ENCODE data around the gene ULK3. TPM values are rescaled to one million over a fixed set of nuclear protein-coding genes. Genes with fewer than 3 reads are reported as not detected.

Gene ULK3
- polyA plus RNA-seq, 2 donors, result 68.8 to 143 TPM

GRCh38 chr15:74808078-74808839 lies 34.7 kb downstream of the ULK3 start:
- peak overlapping the region in 1 of 2 donors; percentile 47 for H3K27ac ChIP-seq (ENCODE audit: low read depth in 2 of 2, low read length in 1 of 2)
- H3K36me3 ChIP-seq (ENCODE audit: control insufficient read depth in 2 of 2, insufficient read depth in 2 of 2, low read length in 1 of 2), result peaks cover 0 to 7% of the 10 kb centered on the region in 2 donors
- peaks cover 4 to 8% of the 10 kb centered on the region in 2 donors for H3K4me1 ChIP-seq (ENCODE audit: control insufficient read depth in 2 of 2, insufficient read depth in 2 of 2, low read length in 1 of 2)
- H3K4me3 ChIP-seq (ENCODE audit: low read depth in 1 of 2, low read length in 2 of 2), result no peak overlapping the region
- 54 to 56% methylated on average over 18 of the region's 18 CpGs for whole genome bisulfite sequencing, 2 donors
- no peaks in the 10 kb centered on the region for H3K9me3 ChIP-seq (ENCODE audit: control insufficient read depth in 2 of 2, insufficient read depth in 1 of 2, low read depth in 1 of 2, low read length in 1 of 2)
- no peaks in the 10 kb centered on the region for H3K27me3 ChIP-seq (ENCODE audit: control insufficient read depth in 1 of 2, insufficient read depth in 2 of 2, low read length in 2 of 2)

GRCh38 chr15:74807282-74807681 lies 35.7 kb downstream of the ULK3 start:
- H3K9me3 ChIP-seq (ENCODE audit: control insufficient read depth in 2 of 2, insufficient read depth in 1 of 2, low read depth in 1 of 2, low read length in 1 of 2), result no peaks in the 10 kb centered on the region
- no peaks in the 10 kb centered on the region for H3K27me3 ChIP-seq (ENCODE audit: control insufficient read depth in 1 of 2, insufficient read depth in 2 of 2, low read length in 2 of 2)
- peaks cover 2 to 16% of the 10 kb centered on the region in 2 donors for H3K36me3 ChIP-seq (ENCODE audit: control insufficient read depth in 2 of 2, insufficient read depth in 2 of 2, low read length in 1 of 2)
- no peak overlapping the region for H3K4me3 ChIP-seq (ENCODE audit: low read depth in 1 of 2, low read length in 2 of 2)
- H3K27ac ChIP-seq (ENCODE audit: low read depth in 2 of 2, low read length in 1 of 2), result peak overlapping the region in 1 of 2 donors; percentile 17
- H3K4me1 ChIP-seq (ENCODE audit: control insufficient read depth in 2 of 2, insufficient read depth in 2 of 2, low read length in 1 of 2), result peaks cover 4 to 8% of the 10 kb centered on the region in 2 donors
- 56 to 61% methylated on average over 5 of the region's 5 CpGs for WGBS, 2 donors

- Histone ChIP-seq H3K36me3 (ENCODE audit: control insufficient read depth in 2 of 2, insufficient read depth in 2 of 2, low read length in 1 of 2) (peaks cover 7 to 32% of the 10 kb centered on the region in 2 donors), H3K27me3 (ENCODE audit: control insufficient read depth in 1 of 2, insufficient read depth in 2 of 2, low read length in 2 of 2) (no peaks in the 10 kb centered on the region), H3K9me3 (ENCODE audit: control insufficient read depth in 2 of 2, insufficient read depth in 1 of 2, low read depth in 1 of 2, low read length in 1 of 2) (no peaks in the 10 kb centered on the region), H3K27ac (ENCODE audit: low read depth in 2 of 2, low read length in 1 of 2) (no peak overlapping the region), H3K4me3 (ENCODE audit: low read depth in 1 of 2, low read length in 2 of 2) (no peak overlapping the region), H3K4me1 (ENCODE audit: control insufficient read depth in 2 of 2, insufficient read depth in 2 of 2, low read length in 1 of 2) (peaks cover 4 to 13% of the 10 kb centered on the region in 2 donors)
- 73 to 76% methylated on average over 6 of the region's 6 CpGs for WGBS, 2 donors
Observed at GRCh38 chr15:74804935-74805334, 38.0 kb downstream of the ULK3 start.

GRCh38 chr15:74802862-74803447 lies 40.0 kb downstream of the ULK3 start:
- WGBS, 2 donors, result 88 to 91% methylated on average over 31 of the region's 31 CpGs
- peaks cover 14 to 50% of the 10 kb centered on the region in 2 donors for H3K36me3 ChIP-seq (ENCODE audit: control insufficient read depth in 2 of 2, insufficient read depth in 2 of 2, low read length in 1 of 2)

GRCh38 chr15:74802290-74802689 lies 40.7 kb downstream of the ULK3 start:
- Histone ChIP-seq H3K9me3 (ENCODE audit: control insufficient read depth in 2 of 2, insufficient read depth in 1 of 2, low read depth in 1 of 2, low read length in 1 of 2) (no peaks in the 10 kb centered on the region), H3K4me1 (ENCODE audit: control insufficient read depth in 2 of 2, insufficient read depth in 2 of 2, low read length in 1 of 2) (peaks cover 3 to 26% of the 10 kb centered on the region in 2 donors), H3K4me3 (ENCODE audit: low read depth in 1 of 2, low read length in 2 of 2) (no peak overlapping the region), H3K27me3 (ENCODE audit: control insufficient read depth in 1 of 2, insufficient read depth in 2 of 2, low read length in 2 of 2) (no peaks in the 10 kb centered on the region), H3K36me3 (ENCODE audit: control insufficient read depth in 2 of 2, insufficient read depth in 2 of 2, low read length in 1 of 2) (peaks cover 14 to 53% of the 10 kb centered on the region in 2 donors), H3K27ac (ENCODE audit: low read depth in 2 of 2, low read length in 1 of 2) (no peak overlapping the region)
- 91 to 92% methylated on average over 20 of the region's 20 CpGs for WGBS, 2 donors

More at GRCh38 chr15:74802862-74803447, 40.0 kb downstream of the ULK3 start:
- no peaks in the 10 kb centered on the region for H3K9me3 ChIP-seq (ENCODE audit: control insufficient read depth in 2 of 2, insufficient read depth in 1 of 2, low read depth in 1 of 2, low read length in 1 of 2)
- H3K27me3 ChIP-seq (ENCODE audit: control insufficient read depth in 1 of 2, insufficient read depth in 2 of 2, low read length in 2 of 2), result no peaks in the 10 kb centered on the region
- no peak overlapping the region for H3K27ac ChIP-seq (ENCODE audit: low read depth in 2 of 2, low read length in 1 of 2)
- H3K4me1 ChIP-seq (ENCODE audit: control insufficient read depth in 2 of 2, insufficient read depth in 2 of 2, low read length in 1 of 2), result peaks cover 4 to 26% of the 10 kb centered on the region in 2 donors
- H3K4me3 ChIP-seq (ENCODE audit: low read depth in 1 of 2, low read length in 2 of 2), result no peak overlapping the region

- Histone ChIP-seq H3K4me3 (ENCODE audit: low read depth in 1 of 2, low read length in 2 of 2) (no peak overlapping the region), H3K27me3 (ENCODE audit: control insufficient read depth in 1 of 2, insufficient read depth in 2 of 2, low read length in 2 of 2) (no peaks in the 10 kb centered on the region), H3K9me3 (ENCODE audit: control insufficient read depth in 2 of 2, insufficient read depth in 1 of 2, low read depth in 1 of 2, low read length in 1 of 2) (no peaks in the 10 kb centered on the region), H3K36me3 (ENCODE audit: control insufficient read depth in 2 of 2, insufficient read depth in 2 of 2, low read length in 1 of 2) (peaks cover 14 to 53% of the 10 kb centered on the region in 2 donors), H3K4me1 (ENCODE audit: control insufficient read depth in 2 of 2, insufficient read depth in 2 of 2, low read length in 1 of 2) (peaks cover 3 to 26% of the 10 kb centered on the region in 2 donors), H3K27ac (ENCODE audit: low read depth in 2 of 2, low read length in 1 of 2) (peak overlapping the region in 1 of 2 donors; percentile 27)
- WGBS, 2 donors, result 85 to 86% methylated on average over 18 of the region's 18 CpGs
Observed at GRCh38 chr15:74801311-74801997, 41.5 kb downstream of the ULK3 start.

GRCh38 chr15:74800559-74801094 lies 42.3 kb downstream of the ULK3 start:
- Histone ChIP-seq H3K4me1 (ENCODE audit: control insufficient read depth in 2 of 2, insufficient read depth in 2 of 2, low read length in 1 of 2) (peaks cover 3 to 26% of the 10 kb centered on the region in 2 donors), H3K36me3 (ENCODE audit: control insufficient read depth in 2 of 2, insufficient read depth in 2 of 2, low read length in 1 of 2) (peaks cover 14 to 53% of the 10 kb centered on the region in 2 donors)

GRCh38 chr15:74799856-74800558 lies 42.9 kb downstream of the ULK3 start:
- WGBS, 2 donors, result 27 to 32% methylated on average over 18 of the region's 18 CpGs
- Histone ChIP-seq H3K4me1 (ENCODE audit: control insufficient read depth in 2 of 2, insufficient read depth in 2 of 2, low read length in 1 of 2) (peaks cover 3 to 27% of the 10 kb centered on the region in 2 donors), H3K9me3 (ENCODE audit: control insufficient read depth in 2 of 2, insufficient read depth in 1 of 2, low read depth in 1 of 2, low read length in 1 of 2) (no peaks in the 10 kb centered on the region), H3K27me3 (ENCODE audit: control insufficient read depth in 1 of 2, insufficient read depth in 2 of 2, low read length in 2 of 2) (no peaks in the 10 kb centered on the region), H3K4me3 (ENCODE audit: low read depth in 1 of 2, low read length in 2 of 2) (no peak overlapping the region), H3K27ac (ENCODE audit: low read depth in 2 of 2, low read length in 1 of 2) (peak overlapping the region; percentile 91 to 98), H3K36me3 (ENCODE audit: control insufficient read depth in 2 of 2, insufficient read depth in 2 of 2, low read length in 1 of 2) (peaks cover 14 to 53% of the 10 kb centered on the region in 2 donors)

More at GRCh38 chr15:74800559-74801094, 42.3 kb downstream of the ULK3 start:
- no peaks in the 10 kb centered on the region for H3K9me3 ChIP-seq (ENCODE audit: control insufficient read depth in 2 of 2, insufficient read depth in 1 of 2, low read depth in 1 of 2, low read length in 1 of 2)
- no peaks in the 10 kb centered on the region for H3K27me3 ChIP-seq (ENCODE audit: control insufficient read depth in 1 of 2, insufficient read depth in 2 of 2, low read length in 2 of 2)
- WGBS, 2 donors, result 79 to 86% methylated on average over 19 to 20 of the region's 20 CpGs
- H3K4me3 ChIP-seq (ENCODE audit: low read depth in 1 of 2, low read length in 2 of 2), result no peak overlapping the region
- peak overlapping the region; percentile 13 to 42 for H3K27ac ChIP-seq (ENCODE audit: low read depth in 2 of 2, low read length in 1 of 2)

Data from esophagus (tissue), 2 donors.